HUES64 (cell line): Measurements from ENCODE around the gene SYNE2.
"Not testable (repeated sequence)": the region's sequence is repeated elsewhere in the genome, so short reads cannot be mapped to it uniquely, and the experiment has no call there.

Source experiments
- H3K27ac ChIP-seq: 2 replicates; pipeline ENCODE4 v1.7.0; 2013; ENCODE audit warnings: low read depth, low read length, inconsistent platforms
- H3K27me3 ChIP-seq: 2 replicates; pipeline ENCODE4 v1.6.1; 2013; ENCODE audit warnings: mild to moderate bottlenecking, low read length; ENCODE audit not compliant: insufficient read depth
- H3K36me3 ChIP-seq: 2 replicates; pipeline ENCODE4 v1.6.1; 2013; ENCODE audit warnings: mild to moderate bottlenecking, low read length; ENCODE audit not compliant: insufficient read depth
- H3K4me1 ChIP-seq: 2 replicates; pipeline ENCODE4 v1.6.1; 2013; ENCODE audit warnings: mild to moderate bottlenecking, low read length, moderate library complexity; ENCODE audit not compliant: insufficient read depth
- H3K4me3 ChIP-seq: 2 replicates; pipeline ENCODE4 v1.5.1; 2013; ENCODE audit warnings: mild to moderate bottlenecking, low read length, moderate library complexity
- H3K9ac ChIP-seq: 2 replicates; pipeline ENCODE4 v1.6.1; 2013; ENCODE audit warnings: mild to moderate bottlenecking, low read depth, low read length
- H3K9me3 ChIP-seq: 2 replicates; pipeline ENCODE4 v1.6.1; 2013; ENCODE audit warnings: low read depth, low read length; ENCODE audit not compliant: insufficient read depth
- WGBS: fragments of 150-250, 120-280 bp; methylation state at CpG from one replicate; pipeline ENCODE4 v1.1.7; 2013; ENCODE audit warnings: missing lambda C conversion rate; 5-methylcytosine and 5-hydroxymethylcytosine counted together

The SYNE2 gene

GRCh38 chr14:63855281-63855680 is 2.5 kb downstream of the SYNE2 start:
- Histone ChIP-seq H3K9ac (no peak overlapping the region), H3K4me3 (no peak overlapping the region), H3K36me3 (no peaks in the 10 kb centered on the region), H3K27me3 (peaks cover 7% of the 10 kb centered on the region; the same call in 1 of the 2 replicates), H3K9me3 (no peaks in the 10 kb centered on the region), H3K27ac (no peak overlapping the region), H3K4me1 (peaks cover 19% of the 10 kb centered on the region)
- WGBS = 82% methylated on average over 4 of the region's 4 CpGs

- H3K4me1 ChIP-seq = peaks cover 22% of the 10 kb centered on the region
- no peak overlapping the region for H3K9ac ChIP-seq
- WGBS = 90% methylated on average over 2 of the region's 3 CpGs
These were observed 4.7 kb downstream of the SYNE2 start for GRCh38 chr14:63857466-63858030.

GRCh38 chr14:63860146-63860545 is 7.3 kb downstream of the SYNE2 start:
- Histone ChIP-seq H3K4me3 (no peak overlapping the region), H3K4me1 (peaks cover 24% of the 10 kb centered on the region), H3K36me3 (no peaks in the 10 kb centered on the region), H3K27me3 (no peaks in the 10 kb centered on the region), H3K9me3 (no peaks in the 10 kb centered on the region), H3K9ac (no peak overlapping the region), H3K27ac (no peak overlapping the region)
- WGBS = 29% methylated on average over 1 of the region's 1 CpG

More at GRCh38 chr14:63857466-63858030, 4.7 kb downstream of the SYNE2 start:
- Histone ChIP-seq H3K4me3 (no peak overlapping the region), H3K9me3 (no peaks in the 10 kb centered on the region), H3K27ac (no peak overlapping the region), H3K27me3 (no peaks in the 10 kb centered on the region; the same call in 1 of the 2 replicates), H3K36me3 (no peaks in the 10 kb centered on the region)

- Histone ChIP-seq H3K9ac (no peak overlapping the region), H3K9me3 (no peaks in the 10 kb centered on the region), H3K4me1 (peaks cover 28% of the 10 kb centered on the region), H3K27me3 (no peaks in the 10 kb centered on the region), H3K27ac (no peak overlapping the region), H3K36me3 (no peaks in the 10 kb centered on the region), H3K4me3 (no peak overlapping the region)
- 95% methylated on average over 7 of the region's 8 CpGs for WGBS
These were observed 9.4 kb downstream of the SYNE2 start for GRCh38 chr14:63862163-63862562.

- 95% methylated on average over 6 of the region's 6 CpGs for WGBS
- H3K4me1 ChIP-seq = peaks cover 24% of the 10 kb centered on the region
- no peaks in the 10 kb centered on the region for H3K27me3 ChIP-seq
These were observed 10.2 kb downstream of the SYNE2 start for GRCh38 chr14:63863004-63863403.

GRCh38 chr14:63864775-63865174 is 12.0 kb downstream of the SYNE2 start:
- Histone ChIP-seq H3K4me1 (peaks cover 24% of the 10 kb centered on the region), H3K27ac (peak overlapping the region; percentile 25), H3K9ac (peak overlapping the region; percentile 23; the same call in 1 of the 2 replicates)
- not testable (repeated sequence) for H3K27me3 ChIP-seq, H3K36me3 ChIP-seq, H3K4me3 ChIP-seq, H3K9me3 ChIP-seq
- 67% methylated on average over 1 of the region's 2 CpGs for WGBS

More at GRCh38 chr14:63863004-63863403, 10.2 kb downstream of the SYNE2 start:
- Histone ChIP-seq H3K9ac (no peak overlapping the region), H3K9me3 (no peaks in the 10 kb centered on the region), H3K36me3 (no peaks in the 10 kb centered on the region), H3K27ac (no peak overlapping the region), H3K4me3 (no peak overlapping the region)

- Histone ChIP-seq H3K36me3 (no peaks in the 10 kb centered on the region), H3K27me3 (no peaks in the 10 kb centered on the region), H3K9me3 (no peaks in the 10 kb centered on the region), H3K4me3 (no peak overlapping the region), H3K4me1 (peaks cover 18% of the 10 kb centered on the region), H3K27ac (no peak overlapping the region), H3K9ac (no peak overlapping the region)
- 86% methylated on average over 5 of the region's 6 CpGs for WGBS
These were observed 15.4 kb downstream of the SYNE2 start for GRCh38 chr14:63867933-63868921.

- peaks cover 17% of the 10 kb centered on the region for H3K4me1 ChIP-seq
- 100% methylated on average over 1 of the region's 2 CpGs for WGBS
- not testable (repeated sequence) for H3K9me3 ChIP-seq, H3K9ac ChIP-seq, H3K27me3 ChIP-seq, H3K27ac ChIP-seq, H3K4me3 ChIP-seq, H3K36me3 ChIP-seq
These were observed 17.3 kb downstream of the SYNE2 start for GRCh38 chr14:63869940-63870752.

- H3K9me3 ChIP-seq, H3K9ac ChIP-seq, H3K27ac ChIP-seq, H3K27me3 ChIP-seq, H3K4me3 ChIP-seq, H3K36me3 ChIP-seq: not testable (repeated sequence)
- peaks cover 16% of the 10 kb centered on the region for H3K4me1 ChIP-seq
- 36% methylated on average over 1 of the region's 1 CpG for WGBS
These were observed 17.9 kb downstream of the SYNE2 start for GRCh38 chr14:63870753-63871037.

GRCh38 chr14:63874223-63874622 is 21.4 kb downstream of the SYNE2 start:
- Histone ChIP-seq H3K27me3 (no peaks in the 10 kb centered on the region), H3K27ac (no peak overlapping the region), H3K36me3 (no peaks in the 10 kb centered on the region), H3K9ac (no peak overlapping the region), H3K4me1 (peaks cover 10% of the 10 kb centered on the region; the same call in 1 of the 2 replicates), H3K9me3 (no peaks in the 10 kb centered on the region), H3K4me3 (no peak overlapping the region)
- WGBS = 77% methylated on average over 3 of the region's 3 CpGs

GRCh38 chr14:63875311-63875710 is 22.5 kb downstream of the SYNE2 start:
- Histone ChIP-seq H3K27me3 (no peaks in the 10 kb centered on the region), H3K27ac (no peak overlapping the region), H3K9ac (no peak overlapping the region), H3K36me3 (no peaks in the 10 kb centered on the region), H3K4me1 (peaks cover 10% of the 10 kb centered on the region; the same call in 1 of the 2 replicates), H3K9me3 (no peaks in the 10 kb centered on the region), H3K4me3 (no peak overlapping the region)
- WGBS = 94% methylated on average over 2 of the region's 2 CpGs
